HepG2 (cell line): Measurements from ENCODE around the gene DNASE2.

Experiments used
- E2F5 ChIP-seq: sonication (generic); formaldehyde crosslinking; conservative IDR thresholded peaks from 2 replicates; pipeline ENCODE4 v1.4.0; 2020; ENCODE audit warnings: missing genetic modification reagents
- FOXC1 ChIP-seq: sonication (generic); formaldehyde crosslinking; IDR thresholded peaks from 2 replicates; pipeline ENCODE4 v1.8.0; 2022; ENCODE audit warnings: mild to moderate bottlenecking, missing genetic modification reagents, borderline replicate concordance
- GATAD1 ChIP-seq: IDR thresholded peaks from 2 replicates; pipeline ENCODE4 v1.6.1; 2016; ENCODE audit warnings: missing genetic modification reagents, missing compliant biosample characterization
- HMGA1 ChIP-seq: sonication (generic); formaldehyde crosslinking; conservative IDR thresholded peaks from 2 replicates; pipeline ENCODE4 v1.4.0; 2020; ENCODE audit warnings: missing genetic modification reagents
- SSRP1 ChIP-seq: IDR thresholded peaks from 2 replicates; pipeline ENCODE4 v1.6.1; 2016; ENCODE audit warnings: control low read depth
- ZBTB40 ChIP-seq, 2 experiments: fragments of 450-650 bp in 1 of 2; sonication (generic) in 1 of 2; formaldehyde crosslinking in 1 of 2; IDR thresholded peaks; 2 replicates each; pipeline versions ENCODE4 v1.6.1 to v1.8.0; 2016 to 2022; ENCODE audit warnings: antibody characterized with exemption in 1 of 2, mild to moderate bottlenecking in 1 of 2, missing genetic modification reagents in 1 of 2
- ZNF251 ChIP-seq: sonication (generic); formaldehyde crosslinking; IDR thresholded peaks from 2 replicates; pipeline ENCODE4 v1.9.0; 2021; ENCODE audit warnings: mild to moderate bottlenecking, missing genetic modification reagents
- ZNF275 ChIP-seq: sonication (generic); formaldehyde crosslinking; IDR thresholded peaks from 2 replicates; pipeline ENCODE4 v1.8.0; 2022; ENCODE audit warnings: missing genetic modification reagents, mild to moderate bottlenecking, inconsistent platforms, borderline replicate concordance
- ZNF331 ChIP-seq: sonication (generic); formaldehyde crosslinking; IDR thresholded peaks from 2 replicates; pipeline ENCODE4 v1.4.0; 2020; ENCODE audit warnings: missing genetic modification reagents
- ZNF407 ChIP-seq: sonication (generic); formaldehyde crosslinking; IDR thresholded peaks from one replicate; pipeline ENCODE4 v1.5.1; 2020; ENCODE audit warnings: mild to moderate bottlenecking, missing genetic modification reagents; ENCODE audit errors: not compliant biosample characterization

GRCh38 chr19:12864721-12865715, 16.2 kb downstream of the DNASE2 start:
- TF ChIP-seq FOXC1, result no peak
- no peak for TF ChIP-seq E2F5 (CRISPR knock-in tag)
- no peak for TF ChIP-seq SSRP1
- no peak for TF ChIP-seq ZNF251
- TF ChIP-seq ZBTB40 (IDR thresholded peaks at IDR 0.05), result no peak
- peak; percentile 13; the same call in 1 of the 2 replicates for TF ChIP-seq ZBTB40 (CRISPR knock-in tag; IDR thresholded peaks at IDR 0.05)
- peak; percentile 57; the same call in 1 of the 2 replicates for TF ChIP-seq ZNF331 (CRISPR knock-in tag)
- TF ChIP-seq ZNF275 (CRISPR knock-in tag), result no peak
- TF ChIP-seq GATAD1 (CRISPR knock-in tag), result peak; percentile 55; the same call in 1 of the 2 replicates
- no peak for TF ChIP-seq HMGA1 (CRISPR knock-in tag)
- TF ChIP-seq ZNF407 (CRISPR knock-in tag), result no peak
